Measurements from ENCODE around the gene MCUB.
A peak's percentile ranks its signal among the peaks of the same experiment; 100 is the strongest.

MCUB gene

GRCh38 chr4:109729718-109730618 lies 169.9 kb downstream of the MCUB start, which contains the start of gene PLA2G12A:
Gene PLA2G12A, minus strand, starts transcription at chr4:109730070. Its CDS starts 261 bp downstream, at chr4:109729809.
- peak; percentile 33 for DNase-seq (ENCODE audit: low read depth)

GRCh38 chr4:109730619-109731545 lies 170.8 kb downstream of the MCUB start:
- no peak for DNase-seq (ENCODE audit: low read depth)

- no peak for DNase-seq (ENCODE audit: low read depth)
Measured at GRCh38 chr4:109733728-109734127, 173.7 kb downstream of the MCUB start.

- no peak for DNase-seq (ENCODE audit: low read depth)
Measured at GRCh38 chr4:109735566-109736365, 175.7 kb downstream of the MCUB start.

All from stromal cell of bone marrow (primary cell).